HG03097 (cell line): ENCODE measurements around the gene SECTM1.

Experiments used
- ATAC-seq: cut with Tn5 transposase; IDR thresholded peaks from one replicate; pipeline ENCODE4 v1.9.1; 2021; ENCODE audit not compliant: unreplicated experiment, low FRiP score

SECTM1 gene

GRCh38 chr17:82329683-82330321, 3.8 kb downstream of the SECTM1 start:
- ATAC-seq, result no peak

DNA sequence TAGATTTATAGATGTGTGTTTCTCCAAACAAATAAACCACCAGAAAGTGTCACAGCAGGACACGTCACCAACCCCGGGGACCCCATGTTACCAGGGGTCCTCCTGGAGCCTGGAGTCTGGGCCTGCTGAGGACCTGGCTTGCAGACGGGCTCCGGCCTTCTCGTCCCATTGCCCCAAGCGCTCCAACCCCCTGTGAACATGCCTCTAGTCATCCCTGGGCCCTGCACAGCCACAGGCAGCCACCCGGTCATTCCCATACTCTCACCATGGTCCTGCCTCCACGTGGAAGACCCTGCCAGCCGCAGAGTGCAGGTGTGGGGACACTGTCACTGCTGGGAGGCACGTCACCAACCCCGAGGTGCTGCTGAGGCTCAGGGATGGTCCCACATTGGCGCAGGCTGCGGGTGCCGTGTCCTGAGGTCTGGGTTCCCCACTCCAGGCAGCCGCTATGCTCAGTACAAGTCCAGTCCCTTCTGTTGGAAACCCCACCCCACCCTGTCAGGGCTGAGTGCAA, 4.5 kb downstream of the SECTM1 start:
- ATAC-seq, result no peak

GRCh38 chr17:82328141-82328993, 5.2 kb downstream of the SECTM1 start:
- ATAC-seq, result no peak

GRCh38 chr17:82327757-82328140, 5.8 kb downstream of the SECTM1 start:
- no peak for ATAC-seq

- no peak for ATAC-seq
These were observed 6.3 kb downstream of the SECTM1 start for GRCh38 chr17:82327289-82327688.

DNA sequence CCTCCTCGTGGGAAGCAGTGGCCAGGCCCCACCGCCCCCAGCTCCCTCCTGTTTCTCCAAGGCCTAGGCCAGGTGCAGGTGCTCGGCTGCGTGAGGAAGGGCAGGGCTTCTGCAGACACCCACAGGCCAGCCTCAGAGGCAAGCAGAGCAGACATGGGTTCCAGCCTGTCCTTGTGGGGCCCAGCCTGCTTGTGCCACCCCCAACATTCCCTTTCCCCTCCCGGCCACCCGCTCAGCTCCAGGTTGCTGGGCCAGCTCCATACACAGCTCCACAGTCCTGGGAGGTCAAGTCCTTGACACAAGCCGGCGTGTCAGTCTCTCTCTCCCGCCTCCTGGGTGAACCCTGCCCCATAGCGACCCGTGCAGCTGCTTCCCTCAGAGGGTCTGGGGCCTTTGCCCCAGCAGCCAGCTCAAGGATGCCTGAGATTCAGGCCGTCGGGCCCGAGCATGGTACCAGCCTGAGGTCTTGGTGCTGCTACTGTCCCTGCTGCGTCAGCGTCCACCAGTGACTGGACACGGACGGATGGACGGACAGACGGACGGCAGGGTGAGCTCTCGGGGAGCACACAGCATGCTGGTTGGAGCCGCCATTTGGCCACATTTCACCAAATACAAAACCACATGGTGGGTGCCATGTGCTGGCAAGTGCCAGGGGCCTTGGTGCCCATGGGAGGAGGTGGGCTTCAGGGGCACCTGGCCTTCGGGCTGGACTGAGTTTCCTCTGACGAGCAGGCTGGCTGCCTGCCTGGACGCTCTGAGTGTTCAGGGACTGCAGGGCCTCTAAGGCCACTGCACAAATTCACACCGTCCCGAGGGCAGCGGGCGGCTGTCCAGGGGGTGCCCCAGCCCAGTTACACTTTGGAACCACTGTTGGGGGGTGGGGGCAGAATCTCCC, 8.0 kb downstream of the SECTM1 start:
- no peak for ATAC-seq

DNA sequence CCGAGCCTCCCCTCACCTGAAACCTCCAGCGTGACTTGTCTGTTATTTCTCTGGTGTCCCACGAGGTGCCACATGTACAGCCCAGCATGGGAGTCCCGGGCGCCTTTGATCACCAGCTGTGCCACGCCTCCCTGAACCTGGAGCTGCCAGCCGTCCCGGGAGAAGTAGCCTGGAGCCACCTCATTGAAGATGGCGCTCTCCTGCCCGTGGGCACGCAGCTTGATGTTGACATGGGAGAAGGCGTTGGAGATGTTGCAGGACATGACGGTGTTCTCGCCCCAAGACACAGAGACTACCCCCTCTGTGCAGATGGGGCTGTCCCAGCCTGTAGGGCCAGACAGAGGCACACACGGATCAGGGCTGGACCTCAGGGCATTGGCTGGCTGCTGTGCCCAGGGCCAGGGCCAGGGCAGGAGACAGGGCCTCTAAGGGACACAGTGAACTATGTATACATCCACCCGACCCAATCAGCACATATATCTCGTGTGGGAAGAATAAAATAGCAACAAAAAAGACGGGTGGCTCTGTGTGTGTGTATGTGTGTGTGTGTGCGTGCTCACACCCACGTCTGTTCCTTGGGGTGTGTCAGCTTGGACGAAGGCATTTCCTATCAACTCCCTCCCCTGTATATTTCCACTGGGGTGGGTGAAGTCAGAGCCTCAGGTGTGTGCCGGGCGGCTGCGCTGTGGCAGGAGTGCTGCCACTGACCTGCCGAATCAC, 8.8 kb downstream of the SECTM1 start:
- ATAC-seq, result no peak

- ATAC-seq, result no peak
These were observed 9.9 kb downstream of the SECTM1 start for GRCh38 chr17:82323514-82324234.

- ATAC-seq, result no peak
These were observed 10.8 kb downstream of the SECTM1 start for GRCh38 chr17:82322526-82323453.

- no peak for ATAC-seq
These were observed 11.6 kb downstream of the SECTM1 start for GRCh38 chr17:82321947-82322466.

DNA sequence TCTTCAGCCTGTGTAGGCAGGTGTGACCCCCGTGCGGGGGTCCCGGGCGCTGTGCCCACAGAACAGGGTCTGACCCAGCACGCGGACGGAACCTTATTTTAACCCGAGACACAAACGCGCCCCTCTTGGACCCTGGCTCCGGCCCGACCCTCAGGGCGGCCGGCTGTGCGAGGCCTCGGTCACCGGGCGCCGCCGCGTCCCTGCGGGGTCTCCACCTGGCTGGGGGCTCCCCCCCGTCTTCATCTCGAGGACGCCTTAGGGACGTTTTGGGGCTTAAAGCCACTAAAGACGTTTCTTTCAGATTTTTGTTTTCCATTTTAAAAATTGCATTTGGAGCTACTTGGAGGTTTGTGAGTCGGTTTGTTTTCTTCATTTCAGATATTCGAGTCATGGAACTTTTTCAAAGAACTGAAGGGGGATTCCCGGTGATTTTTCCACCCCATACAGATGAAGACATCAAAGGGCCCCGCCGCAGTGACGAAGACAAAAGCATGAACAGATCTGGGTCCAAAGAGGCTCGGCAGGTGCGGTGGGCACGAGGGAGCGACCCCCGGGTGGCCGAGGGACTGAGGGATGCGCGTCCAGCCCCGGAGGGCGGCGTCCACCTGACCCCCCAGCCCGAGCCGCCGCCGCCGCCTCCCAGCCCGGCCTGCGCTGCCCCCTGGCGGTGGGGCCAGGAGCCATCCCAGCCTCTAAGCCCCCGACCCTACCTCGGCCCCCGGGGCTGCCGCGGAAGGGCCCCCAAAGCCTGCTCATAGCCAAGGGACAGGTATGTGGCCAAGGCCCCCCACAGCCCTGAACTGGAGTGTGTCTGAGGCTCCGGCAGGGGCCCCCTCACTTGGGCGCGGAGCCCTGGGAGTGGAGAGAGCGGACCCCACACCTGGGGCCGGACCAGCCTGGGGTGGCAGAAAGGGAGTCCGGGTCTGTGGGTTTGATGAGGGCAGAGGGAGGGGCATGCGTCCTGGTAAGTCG, 12.3 kb downstream of the SECTM1 start:
- no peak for ATAC-seq

GRCh38 chr17:82320140-82320840, 13.3 kb downstream of the SECTM1 start:
- no peak for ATAC-seq

DNA sequence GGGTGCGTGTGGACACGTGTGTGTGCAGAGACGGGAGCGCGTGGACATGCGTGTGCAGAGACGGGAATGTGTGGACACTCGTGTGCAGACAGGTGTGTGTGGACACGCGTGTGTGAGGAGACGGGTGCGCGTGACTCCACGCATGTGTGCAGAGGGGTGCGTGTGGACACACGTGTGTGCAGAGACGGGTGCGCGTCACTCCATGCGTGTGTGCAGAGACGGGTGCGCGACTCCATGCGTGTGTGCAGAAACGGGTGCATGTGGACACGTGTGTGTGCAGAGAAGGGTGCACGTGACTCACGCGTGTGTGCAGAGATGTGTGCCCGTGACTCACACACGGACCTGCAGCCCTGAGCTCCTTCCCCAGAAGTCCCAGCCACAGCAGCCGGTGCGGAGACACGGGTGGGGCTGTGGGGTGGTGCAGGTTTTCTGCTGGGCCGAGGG, 13.9 kb downstream of the SECTM1 start:
- no peak for ATAC-seq

DNA sequence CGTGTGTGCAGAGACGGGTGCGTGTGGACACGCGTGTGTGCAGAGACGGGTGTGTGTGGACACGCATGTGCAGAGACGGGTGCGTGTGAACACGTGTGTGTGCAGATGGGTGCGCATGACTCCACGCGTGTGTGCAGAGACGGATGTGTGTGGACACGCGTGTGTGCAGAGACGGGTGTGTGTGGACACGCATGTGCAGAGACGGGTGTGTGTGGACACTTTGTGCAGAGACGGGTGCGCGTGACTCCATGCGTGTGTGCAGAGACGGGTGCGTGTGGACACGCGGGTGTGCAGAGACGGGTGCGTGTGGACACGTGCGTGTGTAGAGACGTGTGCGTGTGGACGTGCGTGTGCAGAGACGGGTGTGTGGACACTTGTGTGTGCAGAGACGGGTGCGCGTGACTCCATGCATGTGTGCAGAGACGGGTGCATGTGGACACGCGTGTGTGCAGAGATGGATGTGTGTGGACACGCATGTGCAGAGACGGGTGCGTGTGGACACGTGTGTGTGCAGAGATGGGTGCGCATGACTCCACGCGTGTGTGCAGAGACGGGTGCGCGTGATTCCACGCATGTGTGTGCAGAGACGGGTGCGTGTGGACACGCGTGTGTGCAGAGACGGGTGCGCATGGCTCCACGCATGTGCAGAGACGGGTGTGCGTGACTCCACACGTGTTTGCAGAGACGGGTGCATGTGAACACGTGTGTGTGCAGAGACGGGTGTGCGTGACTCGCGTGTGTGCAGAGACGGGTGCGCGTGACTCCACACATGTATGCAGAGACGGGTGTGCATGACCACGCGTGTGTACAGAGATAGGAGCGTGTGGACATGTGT, 14.6 kb downstream of the SECTM1 start:
- no peak for ATAC-seq

- no peak for ATAC-seq
These were observed 15.4 kb downstream of the SECTM1 start for GRCh38 chr17:82318169-82318498.
